ENCODE data around the gene AP4E1. TPM values are rescaled to one million over a fixed set of nuclear protein-coding genes. Genes with fewer than 3 reads are reported as not detected.

Gene AP4E1
- total RNA-seq, 1 experiment from 2014 or later: 10.1 TPM

- no peak overlapping the region for H3K27ac ChIP-seq (ENCODE audit: low read depth, low read length)
- DNase-seq (ENCODE audit: low read depth, low spot score) (no peak), ATAC-seq (no peak)
- TF ChIP-seq EZH2phosphoT487 (IDR thresholded peaks at IDR 0.05; ENCODE audit: borderline replicate concordance) (no peak), FOSL1 (IDR thresholded peaks at IDR 0.05; ENCODE audit: low read depth) (no peak), SP1 (IDR thresholded peaks at IDR 0.05; ENCODE audit: low read depth) (no peak), EZH2 (IDR thresholded peaks at IDR 0.05) (no peak), JUND (IDR thresholded peaks at IDR 0.05) (no peak), ZFX (IDR thresholded peaks at IDR 0.05) (no peak), RAD21 (IDR thresholded peaks at IDR 0.05; ENCODE audit: low read depth) (no peak), ZNF274 (IDR thresholded peaks at IDR 0.05; ENCODE audit: low read depth, low read length) (no peak), MAX (IDR thresholded peaks at IDR 0.05) (no peak), CEBPB (IDR thresholded peaks at IDR 0.05; ENCODE audit: low read depth) (no peak), CTCF (IDR thresholded peaks at IDR 0.05 in 2 of 3, conservative IDR thresholded peaks at IDR 0.05 in 1 of 3; ENCODE audit: borderline replicate concordance in 1 of 3, insufficient read depth in 1 of 3, low read depth in 2 of 3, low read length in 2 of 3) (no peak)
- no peaks in the 10 kb centered on the region for H4K20me1 ChIP-seq (ENCODE audit: insufficient read depth)
- no peaks in the 10 kb centered on the region for H3K4me1 ChIP-seq (ENCODE audit: control insufficient read depth in 1 of 2, insufficient read depth in 2 of 2, low read length in 2 of 2)
- BruUV-seq (replicated peaks): no TSS peak
- no peaks in the 10 kb centered on the region for H3K79me2 ChIP-seq (ENCODE audit: insufficient read depth, low read length)
- no peak overlapping the region for H3K9ac ChIP-seq (ENCODE audit: low read length)
- no peak overlapping the region for H3K4me2 ChIP-seq (ENCODE audit: low read length)
- no peak overlapping the region for H3K4me3 ChIP-seq (replicated peaks in 1 of 2; ENCODE audit: low read depth in 1 of 2, low read length in 2 of 2)
- ChIA-PET POLR2A (no interaction called here), CTCF (no interaction called here), RAD21 (ENCODE audit: low non-redundant PET in 1 of 2, low total read pairs in 2 of 2, uncharacterized antibody in 2 of 2, unreplicated experiment in 2 of 2) (no interaction called here)
- H3K36me3 ChIP-seq (ENCODE audit: control insufficient read depth in 1 of 2, insufficient read depth in 2 of 2, low read length in 2 of 2): no peaks in the 10 kb centered on the region
- no peaks in the 10 kb centered on the region for H3K27me3 ChIP-seq (ENCODE audit: insufficient read depth, low read length)
- no peak overlapping the region for H2AFZ ChIP-seq (ENCODE audit: low read depth, low read length, poor library complexity, severe bottlenecking)
- intact Hi-C loops (cut with micrococcal nuclease): no loop called here
- no peaks in the 10 kb centered on the region; a peak in 1 of 4 replicates for H3K9me3 ChIP-seq (ENCODE audit: control insufficient read depth in 1 of 2, insufficient read depth in 1 of 2, low read depth in 1 of 2, low read length in 2 of 2)
- H3K9me2 ChIP-seq (ENCODE audit: insufficient read depth): no peaks in the 10 kb centered on the region
These were observed 113.7 kb downstream of the AP4E1 start for GRCh38 chr15:51022206-51022605.
